MCF 10A (cell line): Measurements from ENCODE around the gene PPP1R14C. TPM values are rescaled to one million over a fixed set of nuclear protein-coding genes. Genes with fewer than 3 reads are reported as not detected.

Experiments
- BruUV-seq: library from RNA; stranded (reverse); fragments of 400-500 nt; replicated peaks from 2 replicates; lab custom pipeline; 2021; lab: Mats Ljungman, UMichigan
- CTCF ChIA-PET: fragments of 300-600 bp; sonication (Branson Sonifier 250); formaldehyde crosslinking; extraction: SDS; loops from one replicate; lab custom pipeline; 2021; ENCODE audit warnings: antibody characterized with exemption, inconsistent platforms; lab: Yijun Ruan, JAX
- POLR2A ChIA-PET: fragments of 300-600, 350-650 bp; sonication (Branson Sonifier 250); formaldehyde crosslinking; extraction: SDS; loops from one replicate; lab custom pipeline; 2020; ENCODE audit warnings: antibody characterized with exemption, inconsistent platforms; lab: Yijun Ruan, JAX
- DNase-seq: peaks from one replicate; pipeline ENCODE4 v3.0.0-alpha.2; 2018; ENCODE audit not compliant: unreplicated experiment
- H3K27ac Mint-ChIP-seq: one replicate; pipeline ENCODE4 v1.8.0; 2022; ENCODE audit warnings: mild to moderate bottlenecking, low read depth, mixed read lengths; ENCODE audit not compliant: unreplicated experiment
- H3K27me3 Mint-ChIP-seq: one replicate; pipeline ENCODE4 v1.8.0; 2022; ENCODE audit warnings: mixed read lengths; ENCODE audit not compliant: insufficient read depth, unreplicated experiment
- H3K36me3 Mint-ChIP-seq: one replicate; pipeline ENCODE4 v1.8.0; 2022; ENCODE audit warnings: mild to moderate bottlenecking, moderate library complexity, mixed read lengths; ENCODE audit not compliant: insufficient read depth, unreplicated experiment
- H3K4me1 Mint-ChIP-seq: one replicate; pipeline ENCODE4 v1.8.0; 2022; ENCODE audit warnings: mixed read lengths; ENCODE audit not compliant: insufficient read depth, unreplicated experiment
- H3K4me3 Mint-ChIP-seq: one replicate; pipeline ENCODE4 v1.8.0; 2022; ENCODE audit warnings: mild to moderate bottlenecking, moderate library complexity, mixed read lengths; ENCODE audit not compliant: unreplicated experiment
- H3K9me3 Mint-ChIP-seq: one replicate; pipeline ENCODE4 v1.8.0; 2022; ENCODE audit warnings: mixed read lengths; ENCODE audit not compliant: unreplicated experiment
- CTCF ChIP-seq: fragments of 200-600 bp; IDR thresholded peaks from one replicate; pipeline ENCODE4 v1.8.0; 2022; ENCODE audit warnings: antibody characterized with exemption, mild to moderate bottlenecking; ENCODE audit not compliant: unreplicated experiment
- intact Hi-C: fragments of 100-400 bp; cut with micrococcal nuclease; formaldehyde crosslinking; loops from 2 replicates; pipeline ENCODE4 v1.14.1; 2022
- total RNA-seq: library from RNA; stranded (reverse); gene quantifications from 2 replicates; pipeline ENCODE4 v1.2.3, GENCODE V29; 2022

The PPP1R14C gene
- total RNA-seq, 1 experiment from 2014 or later = 32.0 TPM

- BruUV-seq = no TSS peak
- H3K4me1 Mint-ChIP-seq = peaks cover 66% of the 10 kb centered on the region
Observed at GRCh38 chr6:150198532-150198931, 55.7 kb downstream of the PPP1R14C start.

GRCh38 chr6:150199241-150199640, 56.4 kb downstream of the PPP1R14C start:
- Mint-ChIP-seq H3K27me3 (no peaks in the 10 kb centered on the region), H3K36me3 (peaks cover 9% of the 10 kb centered on the region), H3K4me3 (peak overlapping the region; percentile 21), H3K9me3 (no peaks in the 10 kb centered on the region), H3K4me1 (peaks cover 72% of the 10 kb centered on the region), H3K27ac (no peak overlapping the region)
- no peak for DNase-seq
- ChIA-PET CTCF (interaction anchor here (0.6 to 1.4 kb wide), 3 partner anchors 18 to 293 kb away, joined by 3 to 5 read pairs (median 4); no protein-coding TSS in a partner anchor), POLR2A (interaction anchor here (0.5 to 1.5 kb wide), 6 partner anchors 12 to 57 kb away, joined by 3 to 7 read pairs (median 3); no protein-coding TSS in a partner anchor)
- intact Hi-C loops = no loop called here
- no TSS peak for BruUV-seq
- TF ChIP-seq CTCF = no peak

More at GRCh38 chr6:150198532-150198931, 55.7 kb downstream of the PPP1R14C start:
- Mint-ChIP-seq H3K9me3 (no peaks in the 10 kb centered on the region), H3K27me3 (no peaks in the 10 kb centered on the region), H3K27ac (no peak overlapping the region), H3K36me3 (peaks cover 3% of the 10 kb centered on the region), H3K4me3 (no peak overlapping the region)
- intact Hi-C loops = no loop called here
- POLR2A ChIA-PET = interaction anchor here (0.7 to 0.9 kb wide), 2 partner anchors 55 to 58 kb away, joined by 3 read pairs; no protein-coding TSS in a partner anchor
- CTCF ChIA-PET = no interaction called here
- TF ChIP-seq CTCF = no peak
- DNase-seq = no peak

- no TSS peak for BruUV-seq
- H3K36me3 Mint-ChIP-seq = peaks cover 12% of the 10 kb centered on the region
- H3K27me3 Mint-ChIP-seq = no peaks in the 10 kb centered on the region
- H3K4me1 Mint-ChIP-seq = peaks cover 72% of the 10 kb centered on the region
- no peak for DNase-seq
- TF ChIP-seq CTCF = no peak
- H3K9me3 Mint-ChIP-seq = no peaks in the 10 kb centered on the region
- CTCF ChIA-PET = interaction anchor here (0.6 to 1.4 kb wide), 3 partner anchors 19 to 129 kb away, joined by 3 to 5 read pairs (median 4); no protein-coding TSS in a partner anchor
- H3K27ac Mint-ChIP-seq = peak overlapping the region; percentile 95
- peak overlapping the region; percentile 23 for H3K4me3 Mint-ChIP-seq
- POLR2A ChIA-PET = interaction anchor here (0.6 to 3.4 kb wide), 7 partner anchors 11 to 125 kb away, joined by 3 to 16 read pairs (median 5); no protein-coding TSS in a partner anchor
- intact Hi-C loops = loop anchor here (5.0 kb wide), 1 partner anchor 58 kb away; the partner anchor contains the start of gene PPP1R14C
Observed at GRCh38 chr6:150200428-150201100, 57.7 kb downstream of the PPP1R14C start.

GRCh38 chr6:150201285-150201684, 58.4 kb downstream of the PPP1R14C start:
- peak overlapping the region; percentile 95 for H3K27ac Mint-ChIP-seq
- no peaks in the 10 kb centered on the region for H3K9me3 Mint-ChIP-seq
- TF ChIP-seq CTCF = no peak
- intact Hi-C loops = loop anchor here (5.0 kb wide), 1 partner anchor 59 kb away; the partner anchor contains the start of gene PPP1R14C
- ChIA-PET CTCF (interaction anchor here (0.6 to 0.7 kb wide), 2 partner anchors 8 to 136 kb away, joined by 3 read pairs; no protein-coding TSS in a partner anchor), POLR2A (interaction anchor here (0.6 to 3.4 kb wide), 6 partner anchors 20 to 116 kb away, joined by 3 to 16 read pairs (median 5); no protein-coding TSS in a partner anchor)
- no TSS peak for BruUV-seq
- H3K27me3 Mint-ChIP-seq = no peaks in the 10 kb centered on the region
- peaks cover 12% of the 10 kb centered on the region for H3K36me3 Mint-ChIP-seq
- no peak overlapping the region for H3K4me3 Mint-ChIP-seq
- H3K4me1 Mint-ChIP-seq = peaks cover 65% of the 10 kb centered on the region
- no peak for DNase-seq
